Activated T-helper 2 cell treated with anti-CD3 and anti-CD28 coated beads, Interferon-gamma antibody, Interleukin-2, Interleukin-4, amounts not matched to agents 10 μg/mL and 5 μg/mL and 100 μg/mL, durations not matched to agents 14 hours and 24 hours and 36 hours (primary cell): ENCODE data around the gene HOXD10. TPM values are rescaled to one million over a fixed set of nuclear protein-coding genes. Genes with fewer than 3 reads are reported as not detected.

Experiments used
- DNase-seq: peaks from one replicate; pipeline ENCODE4 v3.0.0; 2021; ENCODE audit warnings: low spot score
- H3K27ac Mint-ChIP-seq: one replicate; pipeline ENCODE4 v1.8.0; 2021; ENCODE audit warnings: mixed read lengths
- H3K27me3 Mint-ChIP-seq: one replicate; pipeline ENCODE4 v1.8.0; 2021; ENCODE audit warnings: low read depth, mixed read lengths
- H3K36me3 Mint-ChIP-seq: one replicate; pipeline ENCODE4 v1.8.0; 2021; ENCODE audit warnings: low read depth, mixed read lengths
- H3K4me1 Mint-ChIP-seq: one replicate; pipeline ENCODE4 v1.8.0; 2021; ENCODE audit warnings: low read depth, mixed read lengths
- H3K4me3 Mint-ChIP-seq: one replicate; pipeline ENCODE4 v1.8.0; 2021; ENCODE audit warnings: low read depth, mild to moderate bottlenecking, moderate library complexity, mixed read lengths
- H3K9me3 Mint-ChIP-seq: one replicate; pipeline ENCODE4 v1.8.0; 2021; ENCODE audit warnings: mixed read lengths
- intact Hi-C: fragments of 100-400 bp; cut with micrococcal nuclease; formaldehyde crosslinking; loops from one replicate; pipeline ENCODE4 v1.15.1; 2023
- total RNA-seq: library from RNA; stranded (reverse); gene quantifications from 2 replicates; pipeline ENCODE4 v1.2.3, GENCODE V29; 2022

HOXD10 gene
- total RNA-seq, 1 donor from 2014 or later = not detected

GRCh38 chr2:176078541-176079284, 37.9 kb upstream of the HOXD10 start:
- intact Hi-C loops = loop anchor here (1.0 to 5.0 kb wide), 3 partner anchors 9 to 1741 kb away; no protein-coding TSS in a partner anchor
- peaks cover 3% of the 10 kb centered on the region for H3K9me3 Mint-ChIP-seq
- H3K27me3 Mint-ChIP-seq = peaks cover 67% of the 10 kb centered on the region
- no peak for DNase-seq
- H3K27ac Mint-ChIP-seq = no peak overlapping the region
- H3K4me3 Mint-ChIP-seq = no peak overlapping the region
- H3K4me1 Mint-ChIP-seq = peaks cover 5% of the 10 kb centered on the region
- peaks cover 4% of the 10 kb centered on the region for H3K36me3 Mint-ChIP-seq

DNA sequence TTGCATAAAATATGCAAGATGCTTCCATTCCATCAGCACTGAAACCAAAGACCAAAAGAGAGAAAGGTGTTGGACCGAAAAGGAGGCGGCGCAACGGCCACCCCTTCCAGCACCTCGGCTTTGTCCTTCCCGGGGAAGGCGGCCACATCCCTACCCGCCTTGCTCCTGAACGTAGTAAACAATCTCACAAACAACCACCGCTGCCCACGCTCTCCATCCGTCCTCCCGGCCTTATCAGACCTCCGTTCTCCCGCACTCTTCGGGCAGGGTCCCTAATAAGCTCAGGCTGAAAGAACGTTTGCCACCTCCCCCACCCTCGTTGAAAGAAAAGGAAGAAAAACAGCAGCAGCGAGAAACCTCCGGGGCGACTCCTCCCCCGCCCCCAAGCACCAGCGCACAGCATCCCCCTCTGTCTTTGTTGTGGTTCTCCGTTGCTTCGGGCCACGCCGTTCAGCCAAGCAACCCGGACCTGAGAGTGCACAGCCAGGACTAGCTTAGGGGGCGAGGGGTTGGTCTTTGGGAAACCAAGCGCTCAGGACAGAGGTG, 37.2 kb upstream of the HOXD10 start:
- peaks cover 3% of the 10 kb centered on the region for H3K9me3 Mint-ChIP-seq
- H3K4me3 Mint-ChIP-seq = no peak overlapping the region
- peaks cover 4% of the 10 kb centered on the region for H3K36me3 Mint-ChIP-seq
- peak overlapping the region; percentile 76 for H3K27ac Mint-ChIP-seq
- intact Hi-C loops = loop anchor here (2.0 to 5.0 kb wide), 2 partner anchors 31 to 1742 kb away; no protein-coding TSS in a partner anchor
- DNase-seq = no peak
- peaks cover 5% of the 10 kb centered on the region for H3K4me1 Mint-ChIP-seq
- peaks cover 69% of the 10 kb centered on the region for H3K27me3 Mint-ChIP-seq

GRCh38 chr2:176079831-176080539, 36.6 kb upstream of the HOXD10 start:
- H3K27ac Mint-ChIP-seq = peak overlapping the region; percentile 76
- H3K9me3 Mint-ChIP-seq = peaks cover 3% of the 10 kb centered on the region
- H3K27me3 Mint-ChIP-seq = peaks cover 69% of the 10 kb centered on the region
- H3K4me3 Mint-ChIP-seq = no peak overlapping the region
- H3K4me1 Mint-ChIP-seq = peaks cover 5% of the 10 kb centered on the region
- intact Hi-C loops = loop anchor here (2.0 to 5.0 kb wide), 3 partner anchors 31 to 1743 kb away; no protein-coding TSS in a partner anchor
- peaks cover 4% of the 10 kb centered on the region for H3K36me3 Mint-ChIP-seq
- DNase-seq = no peak

GRCh38 chr2:176080540-176081375, 35.8 kb upstream of the HOXD10 start:
- intact Hi-C loops = loop anchor here (2.0 kb wide), 1 partner anchor 82 kb away; no protein-coding TSS in a partner anchor
- Mint-ChIP-seq H3K27ac (peak overlapping the region; percentile 38), H3K4me3 (no peak overlapping the region)

GRCh38 chr2:176081376-176081836, 35.2 kb upstream of the HOXD10 start:
- intact Hi-C loops = loop anchor here (2.0 kb wide), 1 partner anchor 81 kb away; no protein-coding TSS in a partner anchor
- DNase-seq = no peak
- H3K9me3 Mint-ChIP-seq = peaks cover 3% of the 10 kb centered on the region
- peaks cover 4% of the 10 kb centered on the region for H3K36me3 Mint-ChIP-seq
- peak overlapping the region; percentile 46 for H3K27ac Mint-ChIP-seq
- peaks cover 5% of the 10 kb centered on the region for H3K4me1 Mint-ChIP-seq
- H3K27me3 Mint-ChIP-seq = peaks cover 63% of the 10 kb centered on the region
- H3K4me3 Mint-ChIP-seq = no peak overlapping the region

More at GRCh38 chr2:176080540-176081375, 35.8 kb upstream of the HOXD10 start:
- Mint-ChIP-seq H3K36me3 (peaks cover 4% of the 10 kb centered on the region), H3K27me3 (peaks cover 65% of the 10 kb centered on the region), H3K9me3 (peaks cover 3% of the 10 kb centered on the region), H3K4me1 (peaks cover 5% of the 10 kb centered on the region)
- DNase-seq = no peak

- peaks cover 5% of the 10 kb centered on the region for H3K4me1 Mint-ChIP-seq
- no peak overlapping the region for H3K4me3 Mint-ChIP-seq
- H3K9me3 Mint-ChIP-seq = peaks cover 3% of the 10 kb centered on the region
- peaks cover 65% of the 10 kb centered on the region for H3K27me3 Mint-ChIP-seq
- intact Hi-C loops = loop anchor here (2.0 kb wide), 2 partner anchors 15 to 81 kb away; no protein-coding TSS in a partner anchor
- H3K27ac Mint-ChIP-seq = peak overlapping the region; percentile 46
- peaks cover 4% of the 10 kb centered on the region for H3K36me3 Mint-ChIP-seq
- no peak for DNase-seq
These were observed 34.6 kb upstream of the HOXD10 start for GRCh38 chr2:176081837-176082524.

DNA sequence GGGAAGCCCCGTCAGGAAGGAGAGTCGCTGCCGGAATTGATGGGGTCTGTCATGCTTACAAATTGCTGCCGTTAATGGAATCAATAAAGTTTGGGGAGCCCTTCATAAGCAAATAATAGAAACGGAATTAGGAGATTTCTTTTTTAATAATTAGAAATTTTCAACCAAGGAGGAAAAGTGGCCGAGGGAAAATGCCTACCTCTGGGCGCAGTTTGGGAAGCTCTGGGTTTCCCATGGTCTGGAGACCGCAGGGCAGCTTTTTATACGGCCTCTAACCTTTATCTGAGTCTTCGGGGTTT, 34.1 kb upstream of the HOXD10 start:
- intact Hi-C loops = loop anchor here (2.0 kb wide), 1 partner anchor 14 kb away; no protein-coding TSS in a partner anchor
- DNase-seq = no peak
- Mint-ChIP-seq H3K36me3 (peaks cover 4% of the 10 kb centered on the region), H3K4me1 (peaks cover 5% of the 10 kb centered on the region), H3K9me3 (peaks cover 3% of the 10 kb centered on the region), H3K27me3 (peaks cover 66% of the 10 kb centered on the region), H3K4me3 (no peak overlapping the region), H3K27ac (no peak overlapping the region)

DNA sequence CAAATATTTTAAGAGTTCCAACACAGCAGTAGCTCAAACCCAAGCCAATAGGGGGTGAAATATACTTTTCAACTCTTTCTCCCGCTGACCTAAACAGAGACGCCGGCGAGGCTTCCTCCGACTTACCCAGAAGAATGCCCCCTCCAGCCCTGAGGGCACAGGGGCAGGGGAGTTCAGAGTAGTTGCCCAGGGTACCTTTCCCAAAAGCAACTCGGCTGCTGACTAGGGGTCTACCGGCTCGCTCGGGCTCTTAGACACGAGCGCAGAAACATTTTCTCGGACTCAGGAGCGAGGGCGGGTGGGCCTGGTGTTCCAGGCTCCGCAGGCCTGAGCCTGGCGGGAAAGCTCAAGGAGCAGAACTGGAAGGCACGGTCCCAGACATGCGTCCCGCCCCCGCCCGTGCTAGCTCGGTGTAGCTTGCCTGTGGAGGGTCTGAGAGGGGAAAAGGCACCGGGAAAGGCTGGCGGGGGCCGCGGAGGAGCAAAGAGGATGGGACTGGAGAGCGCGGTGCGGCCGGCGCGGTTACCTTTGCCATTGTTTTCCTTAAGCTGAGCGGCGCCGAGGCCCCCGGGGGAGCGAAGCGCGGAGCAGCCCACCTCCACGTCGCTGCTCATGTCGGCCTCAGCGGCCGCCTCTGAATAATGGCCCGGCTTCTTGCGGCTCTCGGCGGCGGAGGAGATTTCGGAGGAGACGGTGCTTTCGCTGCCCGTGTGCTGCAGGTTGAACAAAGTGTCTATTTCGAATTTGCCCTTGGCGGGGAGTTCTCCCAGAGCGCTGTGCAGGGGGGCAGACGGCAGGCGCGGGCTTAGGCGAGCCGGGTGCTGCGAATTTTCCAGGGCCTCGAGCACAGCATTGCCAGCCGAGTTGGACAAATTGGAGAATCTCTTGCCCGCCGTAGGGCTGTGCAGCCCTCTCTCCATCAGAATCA, 33.5 kb upstream of the HOXD10 start:
- peaks cover 3% of the 10 kb centered on the region for H3K9me3 Mint-ChIP-seq
- H3K27ac Mint-ChIP-seq = peak overlapping the region; percentile 33
- DNase-seq = no peak
- H3K4me3 Mint-ChIP-seq = no peak overlapping the region
- H3K36me3 Mint-ChIP-seq = peaks cover 4% of the 10 kb centered on the region
- peaks cover 72% of the 10 kb centered on the region for H3K27me3 Mint-ChIP-seq
- intact Hi-C loops = loop anchor here (2.0 kb wide), 1 partner anchor 14 kb away; no protein-coding TSS in a partner anchor
- H3K4me1 Mint-ChIP-seq = peaks cover 5% of the 10 kb centered on the region

GRCh38 chr2:176083796-176084261, 32.7 kb upstream of the HOXD10 start, which contains the start of gene EVX2:
TSS of gene EVX2 (minus strand) at chr2:176083962. CDS start at chr2:176083776, 186 bp downstream.
- intact Hi-C loops = loop anchor here (2.0 kb wide), 1 partner anchor 13 kb away; no protein-coding TSS in a partner anchor
- Mint-ChIP-seq H3K4me3 (no peak within 1 kb of the TSS), H3K27me3 (peaks cover 73% of the 10 kb centered on the region), H3K4me1 (peaks cover 8% of the 10 kb centered on the region), H3K27ac (peak within 1 kb of the TSS; percentile 33), H3K9me3 (peaks cover 3% of the 10 kb centered on the region), H3K36me3 (peaks cover 4% of the 10 kb centered on the region)
- no peak for DNase-seq

DNA sequence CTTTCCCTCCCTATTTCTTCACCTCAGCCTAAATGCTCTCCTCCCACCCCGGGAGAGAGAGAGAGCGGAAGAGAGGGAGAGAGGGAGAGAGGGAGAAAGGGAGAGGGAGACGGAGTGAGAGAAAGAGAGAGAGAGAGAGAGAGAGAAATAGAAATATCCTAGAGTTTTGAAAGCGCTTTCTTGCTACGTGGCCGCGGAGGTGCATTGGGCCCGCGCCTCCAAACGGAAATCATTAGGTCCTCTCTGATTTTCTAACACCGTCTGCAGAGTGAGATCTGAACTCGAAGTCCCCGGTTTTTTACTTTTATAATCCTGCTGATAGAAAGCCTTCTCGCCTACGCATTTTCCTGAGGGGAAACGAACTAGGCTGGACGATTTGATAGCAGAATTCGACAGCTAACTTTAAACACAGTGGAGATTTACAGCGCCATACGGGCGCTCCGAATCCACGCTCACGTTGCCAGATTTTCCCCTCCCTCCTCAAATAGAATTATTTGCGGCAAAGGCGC, 31.9 kb upstream of the HOXD10 start:
- H3K9me3 Mint-ChIP-seq = no peaks in the 10 kb centered on the region
- intact Hi-C loops = no loop called here
- no peak for DNase-seq
- peaks cover 4% of the 10 kb centered on the region for H3K4me1 Mint-ChIP-seq
- no peaks in the 10 kb centered on the region for H3K36me3 Mint-ChIP-seq
- no peak overlapping the region for H3K4me3 Mint-ChIP-seq
- peaks cover 73% of the 10 kb centered on the region for H3K27me3 Mint-ChIP-seq
- H3K27ac Mint-ChIP-seq = peak overlapping the region; percentile 7
